HL-60 (cell line): Measurements from ENCODE around the gene EYA2.

Experiments used
- CTCF ChIP-seq: IDR thresholded peaks from one replicate; pipeline ENCODE4 v1.5.1; 2011; ENCODE audit warnings: low read length, control low read depth, inconsistent platforms; ENCODE audit not compliant: insufficient read depth
- GABPA ChIP-seq: IDR thresholded peaks from 2 replicates; pipeline ENCODE4 v1.6.1; 2012; ENCODE audit warnings: low read depth
- POLR2AphosphoS5 ChIP-seq: IDR thresholded peaks from 2 replicates; pipeline ENCODE4 v1.6.1; 2012; ENCODE audit warnings: low read depth
- REST ChIP-seq: IDR thresholded peaks from 2 replicates; pipeline ENCODE4 v1.6.1; 2012; ENCODE audit warnings: low read depth; ENCODE audit not compliant: insufficient replicate concordance

GRCh38 chr20:47021850-47022249 lies 127.2 kb downstream of the EYA2 start:
- no peak for TF ChIP-seq POLR2AphosphoS5
- no peak for TF ChIP-seq CTCF
- TF ChIP-seq GABPA = no peak
- no peak for TF ChIP-seq REST
